ENCODE data around the gene POLA1. TPM values are rescaled to one million over a fixed set of nuclear protein-coding genes. Genes with fewer than 3 reads are reported as not detected.
A peak's percentile ranks its signal among the peaks of the same experiment; 100 is the strongest.

POLA1 gene
- total and polyA plus RNA-seq, 7 donors = 3.5 to 9.4 (median 6.8) TPM

GRCh38 chrX:25004485-25005032, 310.8 kb downstream of the POLA1 start:
- no peak overlapping the region for H3K27ac ChIP-seq
- WGBS, 3 donors = 29 to 51% (median 29%) methylated on average over 22 to 57 of the region's 59 CpGs
- no peaks in the 10 kb centered on the region for H3K36me3 ChIP-seq (ENCODE audit: insufficient read depth in 1 of 2, low read depth in 1 of 2)
- peaks cover 0 to 81% (median 0%) of the 10 kb centered on the region in 3 donors for H3K27me3 ChIP-seq (ENCODE audit: insufficient read depth in 3 of 3, low read length in 2 of 3)
- no peaks in the 10 kb centered on the region for H3K9me3 ChIP-seq
- intact Hi-C loops (cut with DNase I) = no loop called here
- ATAC-seq (peak; percentile 8 to 31 (median 16)), DNase-seq (no peak)
- peak overlapping the region; percentile 53 for H3K4me3 ChIP-seq
- no peak for TF ChIP-seq CTCF (IDR thresholded peaks at IDR 0.05)
- no peaks in the 10 kb centered on the region for H3K4me1 ChIP-seq

- no peaks in the 10 kb centered on the region for H3K36me3 ChIP-seq (ENCODE audit: insufficient read depth in 1 of 2, low read depth in 1 of 2)
- DNase-seq (no peak), ATAC-seq (no peak)
- TF ChIP-seq CTCF (IDR thresholded peaks at IDR 0.05) = no peak
- H3K9me3 ChIP-seq = no peaks in the 10 kb centered on the region
- H3K27ac ChIP-seq = peak overlapping the region; percentile 55
- WGBS, 3 donors = 34 to 40% (median 37%) methylated on average over 17 to 23 of the region's 23 CpGs
- peak overlapping the region; percentile 53 for H3K4me3 ChIP-seq
- no peaks in the 10 kb centered on the region for H3K4me1 ChIP-seq
- intact Hi-C loops (cut with DNase I) = no loop called here
- peaks cover 0 to 79% (median 0%) of the 10 kb centered on the region in 3 donors for H3K27me3 ChIP-seq (ENCODE audit: insufficient read depth in 3 of 3, low read length in 2 of 3)
These were observed 311.3 kb downstream of the POLA1 start for GRCh38 chrX:25005034-25005381.

- peak overlapping the region; percentile 55 for H3K27ac ChIP-seq
- H3K4me3 ChIP-seq = peak overlapping the region; percentile 53
- no peaks in the 10 kb centered on the region for H3K9me3 ChIP-seq
- TF ChIP-seq CTCF (IDR thresholded peaks at IDR 0.05) = no peak
- intact Hi-C loops (cut with DNase I) = no loop called here
- H3K36me3 ChIP-seq (ENCODE audit: insufficient read depth in 1 of 2, low read depth in 1 of 2) = no peaks in the 10 kb centered on the region
- DNase-seq = peak in 1 of 2 donors; percentile 67
- peak; percentile 66 to 86 (median 75) for ATAC-seq
- WGBS, 3 donors = 15 to 34% (median 22%) methylated on average over 18 to 65 of the region's 72 CpGs
- peaks cover 0 to 81% (median 0%) of the 10 kb centered on the region in 3 donors for H3K27me3 ChIP-seq (ENCODE audit: insufficient read depth in 3 of 3, low read length in 2 of 3)
- no peaks in the 10 kb centered on the region for H3K4me1 ChIP-seq
These were observed 311.9 kb downstream of the POLA1 start for GRCh38 chrX:25005382-25006185.

GRCh38 chrX:25006586-25007058, 312.9 kb downstream of the POLA1 start:
- ATAC-seq (no peak), DNase-seq (no peak)
- no peak overlapping the region for H3K4me3 ChIP-seq
- no peak for TF ChIP-seq CTCF (IDR thresholded peaks at IDR 0.05)
- intact Hi-C loops (cut with DNase I) = no loop called here
- 36 to 57% (median 47%) methylated on average over 7 of the region's 7 CpGs for WGBS, 3 donors
- no peak overlapping the region for H3K27ac ChIP-seq
- no peaks in the 10 kb centered on the region for H3K9me3 ChIP-seq
- H3K36me3 ChIP-seq (ENCODE audit: insufficient read depth in 1 of 2, low read depth in 1 of 2) = no peaks in the 10 kb centered on the region
- peaks cover 0 to 88% (median 0%) of the 10 kb centered on the region in 3 donors for H3K27me3 ChIP-seq (ENCODE audit: insufficient read depth in 3 of 3, low read length in 2 of 3)
- no peaks in the 10 kb centered on the region for H3K4me1 ChIP-seq

Measured in psoas muscle (tissue), 8 donors.